HepG2 (cell line): ENCODE data around the gene RREB1. TPM values are rescaled to one million over a fixed set of nuclear protein-coding genes. Genes with fewer than 3 reads are reported as not detected.

Experiments
- ARNT2 ChIP-seq: sonication (generic); formaldehyde crosslinking; IDR thresholded peaks from 2 replicates; pipeline ENCODE4 v1.8.0; 2022; ENCODE audit warnings: mild to moderate bottlenecking, low read depth, missing genetic modification reagents, moderate library complexity
- BCL6 ChIP-seq: IDR thresholded peaks from 2 replicates; pipeline ENCODE4 v1.6.1; 2016; ENCODE audit warnings: missing genetic modification reagents, missing compliant biosample characterization
- DMAP1 ChIP-seq: IDR thresholded peaks from 2 replicates; pipeline ENCODE4 v1.6.1; 2016
- FOXK2 ChIP-seq: fragments of 450-650 bp; IDR thresholded peaks from 2 replicates; pipeline ENCODE4 v1.6.1; 2016
- FOXP1 ChIP-seq, 2 experiments: fragments of 450-650 bp in 1 of 2; IDR thresholded peaks; 2 replicates each; pipeline ENCODE4 v1.6.1; 2017 to 2018; ENCODE audit warnings: antibody characterized with exemption in 1 of 2
- HMG20A ChIP-seq: IDR thresholded peaks from 2 replicates; pipeline ENCODE4 v1.6.1; 2016; ENCODE audit warnings: borderline replicate concordance
- MXD4 ChIP-seq: IDR thresholded peaks from 2 replicates; pipeline ENCODE4 v1.6.1; 2016; ENCODE audit warnings: mild to moderate bottlenecking, missing biosample characterization, missing genetic modification reagents
- PHF8 ChIP-seq: sonication (generic); formaldehyde crosslinking; IDR thresholded peaks from 2 replicates; pipeline ENCODE4 v1.5.0; 2020; ENCODE audit warnings: missing genetic modification reagents
- RARA ChIP-seq: IDR thresholded peaks from 2 replicates; pipeline ENCODE4 v1.6.1; 2016; ENCODE audit warnings: missing genetic modification reagents, missing compliant biosample characterization
- SALL1 ChIP-seq: sonication (generic); formaldehyde crosslinking; IDR thresholded peaks from 2 replicates; pipeline ENCODE4 v1.8.0; 2022; ENCODE audit warnings: mild to moderate bottlenecking, missing genetic modification reagents
- SOX13 ChIP-seq, 3 experiments: fragments of 450-650 bp in 1 of 3; sonication (generic) in 1 of 3; formaldehyde crosslinking in 1 of 3; IDR thresholded peaks in 2 of 3; conservative IDR thresholded peaks in 1 of 3; 2 replicates each; pipeline versions ENCODE4 v1.5.0 to v1.6.1; 2016 to 2020; ENCODE audit warnings: antibody characterized with exemption in 1 of 3, mild to moderate bottlenecking in 1 of 3, missing compliant biosample characterization in 1 of 3, missing genetic modification reagents in 1 of 3, moderate library complexity in 1 of 3
- STAG1 ChIP-seq: sonication (generic); formaldehyde crosslinking; IDR thresholded peaks from 2 replicates; pipeline ENCODE4 v1.4.0; 2020; ENCODE audit warnings: missing genetic modification reagents
- TBX2 ChIP-seq: sonication (generic); formaldehyde crosslinking; IDR thresholded peaks from 2 replicates; pipeline ENCODE4 v1.5.0; 2020; ENCODE audit warnings: missing genetic modification reagents, mild to moderate bottlenecking, borderline replicate concordance
- ZNF263 ChIP-seq: sonication (generic); formaldehyde crosslinking; IDR thresholded peaks from 2 replicates; pipeline ENCODE4 v1.4.0; 2020; ENCODE audit warnings: missing genetic modification reagents
- ZNF331 ChIP-seq: sonication (generic); formaldehyde crosslinking; IDR thresholded peaks from 2 replicates; pipeline ENCODE4 v1.4.0; 2020; ENCODE audit warnings: missing genetic modification reagents
- ZNF333 ChIP-seq: sonication (generic); formaldehyde crosslinking; IDR thresholded peaks from 2 replicates; pipeline ENCODE4 v1.4.0; 2020; ENCODE audit warnings: mild to moderate bottlenecking, missing genetic modification reagents, borderline replicate concordance
- ZNF414 ChIP-seq: sonication (generic); formaldehyde crosslinking; IDR thresholded peaks from 2 replicates; pipeline ENCODE4 v1.5.0; 2020; ENCODE audit warnings: missing genetic modification reagents
- ZNF503 ChIP-seq: sonication (generic); formaldehyde crosslinking; IDR thresholded peaks from 2 replicates; pipeline ENCODE4 v1.4.0; 2020; ENCODE audit warnings: missing genetic modification reagents
- ZNF569 ChIP-seq: sonication (generic); formaldehyde crosslinking; IDR thresholded peaks from 2 replicates; pipeline ENCODE4 v1.5.0; 2020; ENCODE audit warnings: mild to moderate bottlenecking, missing genetic modification reagents, moderate library complexity, borderline replicate concordance
- ZNF75D ChIP-seq: sonication (generic); formaldehyde crosslinking; IDR thresholded peaks from 2 replicates; pipeline ENCODE4 v1.8.1; 2023; ENCODE audit warnings: missing genetic modification reagents, mild to moderate bottlenecking, borderline replicate concordance
- ZNF766 ChIP-seq: sonication (generic); formaldehyde crosslinking; IDR thresholded peaks from 2 replicates; pipeline ENCODE4 v1.5.0; 2020; ENCODE audit warnings: missing genetic modification reagents, borderline replicate concordance
- ZNF83 ChIP-seq: sonication (generic); formaldehyde crosslinking; IDR thresholded peaks from 2 replicates; pipeline ENCODE4 v1.4.0; 2020; ENCODE audit warnings: missing genetic modification reagents, mild to moderate bottlenecking, borderline replicate concordance
- polyA plus RNA-seq, 8 experiments: library from polyadenylated mRNA; depleted of rRNA in 3 of 8; stranded (reverse) in 7 of 8; unstranded in 1 of 8; fragments of >200 nt; fragmentation: Illumina TruSeq in 4 of 8; extraction: Trizol in 4 of 8; gene quantifications; 2 replicates each; pipeline versions ENCODE4 v1.2.1 to v1.2.3, GENCODE V29; 2011 to 2016; ENCODE audit warnings: low read depth in 4 of 8, missing spikeins in 1 of 8, mixed read lengths in 1 of 8; ENCODE audit not compliant: insufficient read depth in 1 of 8
- total RNA-seq, 5 experiments: library from RNA; depleted of rRNA; stranded (reverse); fragments of >200 nt; fragmentation: Illumina TruSeq; extraction: Trizol; gene quantifications; 2 replicates each; pipeline ENCODE4 v1.2.3, GENCODE V29; 2016; ENCODE audit warnings: low read depth in 1 of 5
- TF ChIP-seq, protein P1 (sequence below): sonication (generic); formaldehyde crosslinking; IDR thresholded peaks from 2 replicates; pipeline ENCODE4 v1.5.0; 2020; ENCODE audit warnings: mild to moderate bottlenecking, missing genetic modification reagents

Gene RREB1
- total and polyA plus RNA-seq, 2 of the 13 experiments (the other 11 are each of a cell fraction or from before 2014, with no cell fraction given) = 6.1 to 23.2 TPM

DNA sequence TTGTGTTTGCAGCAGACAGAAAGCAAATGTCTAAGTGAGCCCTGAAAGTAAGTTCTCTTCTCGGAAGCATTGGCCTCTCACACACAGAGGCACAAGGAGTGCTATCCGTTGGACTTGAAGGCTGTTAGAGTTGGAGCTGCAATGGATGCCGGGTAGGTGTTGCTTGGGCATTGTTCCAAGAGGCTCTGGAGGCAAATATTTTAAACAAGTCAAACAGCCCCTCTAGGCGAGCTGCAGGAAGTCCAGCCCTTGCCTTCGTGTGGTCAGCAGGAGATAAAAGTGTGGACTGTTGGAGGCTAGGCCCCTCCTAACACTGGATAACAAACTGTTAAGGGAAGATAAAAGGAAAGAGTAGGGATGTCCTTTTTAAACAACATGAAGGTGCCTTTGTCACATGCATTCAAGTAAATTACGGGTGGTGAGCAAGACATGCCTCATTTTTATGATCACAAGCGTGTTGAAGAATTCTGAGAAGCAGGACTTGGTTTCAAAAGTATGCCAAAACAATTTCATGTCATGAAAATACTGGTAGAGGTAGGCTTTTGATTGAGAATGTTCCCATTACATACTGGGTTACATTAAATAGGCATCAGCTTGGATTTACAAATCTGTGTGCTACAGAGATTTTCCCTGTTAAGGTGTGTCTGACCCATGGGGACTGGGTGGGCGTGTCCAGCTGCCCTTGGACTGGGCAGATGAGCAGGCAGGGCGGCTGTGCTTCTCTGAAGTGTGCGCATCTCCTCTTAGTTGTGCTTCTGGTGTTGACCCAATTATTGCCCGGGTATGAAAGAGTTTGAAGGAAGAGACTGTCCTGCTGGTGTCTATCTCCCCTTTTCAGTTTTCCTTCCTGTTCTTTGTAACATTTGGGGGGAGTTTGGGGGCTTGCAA is 57.5 kb downstream of the RREB1 start (continued):
- peak; percentile 42; the same call in 1 of the 2 replicates for TF ChIP-seq STAG1 (CRISPR knock-in tag)
- TF ChIP-seq DMAP1 (CRISPR knock-in tag) = peak; percentile 44; the same call in 1 of the 2 replicates
- TF ChIP-seq TBX2 (CRISPR knock-in tag) = peak; percentile 98
- no peak for TF ChIP-seq ZNF414 (CRISPR knock-in tag)
- peak; percentile 85; the same call in 1 of the 2 replicates for TF ChIP-seq ZNF503 (CRISPR knock-in tag)
- 0 out of 2 replicates have a peak, but pooled peaks have one; percentile 10 for TF ChIP-seq ZNF83
- no peak for TF ChIP-seq ZNF569
- peak; percentile 72 for TF ChIP-seq RARA
- peak; percentile 67; the same call in 1 of the 2 replicates for TF ChIP-seq BCL6 (CRISPR knock-in tag)
- TF ChIP-seq ARNT2 (CRISPR knock-in tag) = peak; percentile 80
- TF ChIP-seq ZNF333 = no peak
- no peak; the same call in 1 of the 2 replicates for TF ChIP-seq PHF8
- peak; percentile 65 for TF ChIP-seq SOX13 (IDR thresholded peaks at IDR 0.05)
- TF ChIP-seq SOX13 (CRISPR knock-in tag; conservative IDR thresholded peaks at IDR 0.05 in 1 of 2, IDR thresholded peaks at IDR 0.05 in 1 of 2) = peak in 1 of 2 experiments; percentile 90; a peak in 2 of 4 replicates
- peak; percentile 56; the same call in 1 of the 2 replicates for TF ChIP-seq ZNF263 (CRISPR knock-in tag)
- TF ChIP-seq ZNF75D (CRISPR knock-in tag) = no peak
- TF ChIP-seq HMG20A (CRISPR knock-in tag) = peak; percentile 79; the same call in 1 of the 2 replicates
- TF ChIP-seq FOXK2 = no peak
- TF ChIP-seq, protein P1, sequence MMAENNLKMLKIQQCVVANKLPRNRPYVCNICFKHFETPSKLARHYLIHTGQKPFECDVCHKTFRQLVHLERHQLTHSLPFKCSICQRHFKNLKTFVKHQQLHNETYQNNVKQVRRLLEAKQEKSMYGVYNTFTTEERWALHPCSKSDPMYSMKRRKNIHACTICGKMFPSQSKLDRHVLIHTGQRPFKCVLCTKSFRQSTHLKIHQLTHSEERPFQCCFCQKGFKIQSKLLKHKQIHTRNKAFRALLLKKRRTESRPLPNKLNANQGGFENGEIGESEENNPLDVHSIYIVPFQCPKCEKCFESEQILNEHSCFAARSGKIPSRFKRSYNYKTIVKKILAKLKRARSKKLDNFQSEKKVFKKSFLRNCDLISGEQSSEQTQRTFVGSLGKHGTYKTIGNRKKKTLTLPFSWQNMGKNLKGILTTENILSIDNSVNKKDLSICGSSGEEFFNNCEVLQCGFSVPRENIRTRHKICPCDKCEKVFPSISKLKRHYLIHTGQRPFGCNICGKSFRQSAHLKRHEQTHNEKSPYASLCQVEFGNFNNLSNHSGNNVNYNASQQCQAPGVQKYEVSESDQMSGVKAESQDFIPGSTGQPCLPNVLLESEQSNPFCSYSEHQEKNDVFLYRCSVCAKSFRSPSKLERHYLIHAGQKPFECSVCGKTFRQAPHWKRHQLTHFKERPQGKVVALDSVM (CRISPR knock-in tag) = 0 out of 2 replicates have a peak, but pooled peaks have one; percentile 45
- peak; percentile 61; the same call in 1 of the 2 replicates for TF ChIP-seq MXD4 (CRISPR knock-in tag)
- TF ChIP-seq SALL1 = peak; percentile 79
- TF ChIP-seq ZNF331 (CRISPR knock-in tag) = peak; percentile 75
- peak; percentile 14; the same call in 1 of the 2 replicates for TF ChIP-seq ZNF766 (CRISPR knock-in tag)
- TF ChIP-seq FOXP1 (IDR thresholded peaks at IDR 0.05) = no peak
- peak; percentile 73; the same call in 1 of the 2 replicates for TF ChIP-seq FOXP1 (CRISPR knock-in tag; IDR thresholded peaks at IDR 0.05)
